ENCODE results near the gene EGFL8. TPM values are rescaled to one million over a fixed set of nuclear protein-coding genes. Genes with fewer than 3 reads are reported as not detected.

The EGFL8 gene
- total and polyA plus RNA-seq, 9 of the 15 experiments (the other 6 are each of a cell fraction or from before 2014, with no cell fraction given) = 2.2 to 47.4 (median 14.2) TPM

GRCh38 chr6:32187009-32187709, 22.8 kb downstream of the EGFL8 start:
- Histone ChIP-seq H3K9me3 (replicated peaks; ENCODE audit: control insufficient read depth, insufficient read depth, low read depth, low read length) (no peaks in the 10 kb centered on the region), H3K27ac (ENCODE audit: extremely low read depth, low read depth, low read length) (peak overlapping the region; percentile 68; the same call in 2 of the 3 replicates), H3K9me1 (ENCODE audit: control insufficient read depth, insufficient read depth, low read length) (no peaks in the 10 kb centered on the region), H3K36me3 (ENCODE audit: control insufficient read depth, insufficient read depth, low read length) (peaks cover 56% of the 10 kb centered on the region; the same call in 2 of the 3 replicates), H3K4me2 (ENCODE audit: insufficient read depth, low read length) (peak overlapping the region; percentile 53), H3K4me3 (no peak overlapping the region), H3K27me3 (ENCODE audit: control insufficient read depth in 2 of 2, insufficient read depth in 2 of 2, low read length in 2 of 2) (no peaks in the 10 kb centered on the region), H3K79me2 (ENCODE audit: control insufficient read depth, insufficient read depth, low read length) (peaks cover 64% of the 10 kb centered on the region), H4K20me1 (replicated peaks; ENCODE audit: control insufficient read depth, insufficient read depth, low read length) (no peaks in the 10 kb centered on the region), H3K4me1 (replicated peaks in 1 of 2; ENCODE audit: control insufficient read depth in 2 of 2, insufficient read depth in 2 of 2, low read length in 2 of 2) (peaks cover 61 to 76% of the 10 kb centered on the region in 2 experiments), H2AFZ (ENCODE audit: low read depth, low read length) (no peak overlapping the region), H3K9ac (ENCODE audit: insufficient read depth in 1 of 2, low read depth in 2 of 2, low read length in 2 of 2) (peak overlapping the region in 1 of 2 experiments; percentile 75; a peak in 2 of 4 replicates)
- in situ Hi-C loops (cut with MboI) = no loop called here
- BruUV-seq (replicated peaks) = no TSS peak
- ChIA-PET CTCF (ENCODE audit: low intra/inter-chr PET ratio) (no interaction called here), POLR2A (interaction anchor here (0.6 to 1.1 kb wide), 5 partner anchors 9 to 533 kb away, joined by 3 read pairs; partner anchors contain the start of genes AGPAT1 and ATF6B)
- ATAC-seq = no peak
- 79% methylated on average over 12 of the region's 12 CpGs for WGBS (ENCODE audit: insufficient coverage, low coverage, missing lambda C conversion rate)
- intact Hi-C loops (cut with micrococcal nuclease) = no loop called here
- peak; percentile 23 for FAIRE-seq
- DNase-seq (ENCODE audit: extremely low read depth in 1 of 4, low spot score in 3 of 4) = no peak
- TF ChIP-seq, protein P1, sequence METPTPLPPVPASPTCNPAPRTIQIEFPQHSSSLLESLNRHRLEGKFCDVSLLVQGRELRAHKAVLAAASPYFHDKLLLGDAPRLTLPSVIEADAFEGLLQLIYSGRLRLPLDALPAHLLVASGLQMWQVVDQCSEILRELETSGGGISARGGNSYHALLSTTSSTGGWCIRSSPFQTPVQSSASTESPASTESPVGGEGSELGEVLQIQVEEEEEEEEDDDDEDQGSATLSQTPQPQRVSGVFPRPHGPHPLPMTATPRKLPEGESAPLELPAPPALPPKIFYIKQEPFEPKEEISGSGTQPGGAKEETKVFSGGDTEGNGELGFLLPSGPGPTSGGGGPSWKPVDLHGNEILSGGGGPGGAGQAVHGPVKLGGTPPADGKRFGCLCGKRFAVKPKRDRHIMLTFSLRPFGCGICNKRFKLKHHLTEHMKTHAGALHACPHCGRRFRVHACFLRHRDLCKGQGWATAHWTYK (CRISPR knock-in tag; IDR thresholded peaks at IDR 0.05) = no peak
- TF ChIP-seq L3MBTL2 (IDR thresholded peaks at IDR 0.05) (no peak), ZNF766 (CRISPR knock-in tag; conservative IDR thresholded peaks at IDR 0.05) (no peak), ZNF583 (CRISPR knock-in tag; IDR thresholded peaks at IDR 0.05) (0 out of 2 replicates have a peak, but pooled peaks have one; percentile 36), JUN (IDR thresholded peaks at IDR 0.05; ENCODE audit: borderline replicate concordance, low read depth, low read length) (no peak), JUN (CRISPR knock-in tag; IDR thresholded peaks at IDR 0.05; ENCODE audit: borderline replicate concordance) (no peak), NFRKB (IDR thresholded peaks at IDR 0.05; ENCODE audit: low read depth) (no peak), ARID3B (CRISPR knock-in tag; IDR thresholded peaks at IDR 0.05; ENCODE audit: borderline replicate concordance) (no peak)
- TF ChIP-seq, protein P2, sequence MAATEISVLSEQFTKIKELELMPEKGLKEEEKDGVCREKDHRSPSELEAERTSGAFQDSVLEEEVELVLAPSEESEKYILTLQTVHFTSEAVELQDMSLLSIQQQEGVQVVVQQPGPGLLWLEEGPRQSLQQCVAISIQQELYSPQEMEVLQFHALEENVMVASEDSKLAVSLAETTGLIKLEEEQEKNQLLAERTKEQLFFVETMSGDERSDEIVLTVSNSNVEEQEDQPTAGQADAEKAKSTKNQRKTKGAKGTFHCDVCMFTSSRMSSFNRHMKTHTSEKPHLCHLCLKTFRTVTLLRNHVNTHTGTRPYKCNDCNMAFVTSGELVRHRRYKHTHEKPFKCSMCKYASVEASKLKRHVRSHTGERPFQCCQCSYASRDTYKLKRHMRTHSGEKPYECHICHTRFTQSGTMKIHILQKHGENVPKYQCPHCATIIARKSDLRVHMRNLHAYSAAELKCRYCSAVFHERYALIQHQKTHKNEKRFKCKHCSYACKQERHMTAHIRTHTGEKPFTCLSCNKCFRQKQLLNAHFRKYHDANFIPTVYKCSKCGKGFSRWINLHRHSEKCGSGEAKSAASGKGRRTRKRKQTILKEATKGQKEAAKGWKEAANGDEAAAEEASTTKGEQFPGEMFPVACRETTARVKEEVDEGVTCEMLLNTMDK (IDR thresholded peaks at IDR 0.05; ENCODE audit: borderline replicate concordance, insufficient read depth, low read depth, low read length, poor library complexity, severe bottlenecking) = no peak
- TF ChIP-seq, protein P3, sequence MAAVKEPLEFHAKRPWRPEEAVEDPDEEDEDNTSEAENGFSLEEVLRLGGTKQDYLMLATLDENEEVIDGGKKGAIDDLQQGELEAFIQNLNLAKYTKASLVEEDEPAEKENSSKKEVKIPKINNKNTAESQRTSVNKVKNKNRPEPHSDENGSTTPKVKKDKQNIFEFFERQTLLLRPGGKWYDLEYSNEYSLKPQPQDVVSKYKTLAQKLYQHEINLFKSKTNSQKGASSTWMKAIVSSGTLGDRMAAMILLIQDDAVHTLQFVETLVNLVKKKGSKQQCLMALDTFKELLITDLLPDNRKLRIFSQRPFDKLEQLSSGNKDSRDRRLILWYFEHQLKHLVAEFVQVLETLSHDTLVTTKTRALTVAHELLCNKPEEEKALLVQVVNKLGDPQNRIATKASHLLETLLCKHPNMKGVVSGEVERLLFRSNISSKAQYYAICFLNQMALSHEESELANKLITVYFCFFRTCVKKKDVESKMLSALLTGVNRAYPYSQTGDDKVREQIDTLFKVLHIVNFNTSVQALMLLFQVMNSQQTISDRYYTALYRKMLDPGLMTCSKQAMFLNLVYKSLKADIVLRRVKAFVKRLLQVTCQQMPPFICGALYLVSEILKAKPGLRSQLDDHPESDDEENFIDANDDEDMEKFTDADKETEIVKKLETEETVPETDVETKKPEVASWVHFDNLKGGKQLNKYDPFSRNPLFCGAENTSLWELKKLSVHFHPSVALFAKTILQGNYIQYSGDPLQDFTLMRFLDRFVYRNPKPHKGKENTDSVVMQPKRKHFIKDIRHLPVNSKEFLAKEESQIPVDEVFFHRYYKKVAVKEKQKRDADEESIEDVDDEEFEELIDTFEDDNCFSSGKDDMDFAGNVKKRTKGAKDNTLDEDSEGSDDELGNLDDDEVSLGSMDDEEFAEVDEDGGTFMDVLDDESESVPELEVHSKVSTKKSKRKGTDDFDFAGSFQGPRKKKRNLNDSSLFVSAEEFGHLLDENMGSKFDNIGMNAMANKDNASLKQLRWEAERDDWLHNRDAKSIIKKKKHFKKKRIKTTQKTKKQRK (IDR thresholded peaks at IDR 0.05; ENCODE audit: borderline replicate concordance, low read depth, low read length) = no peak
- TF ChIP-seq, protein P4, sequence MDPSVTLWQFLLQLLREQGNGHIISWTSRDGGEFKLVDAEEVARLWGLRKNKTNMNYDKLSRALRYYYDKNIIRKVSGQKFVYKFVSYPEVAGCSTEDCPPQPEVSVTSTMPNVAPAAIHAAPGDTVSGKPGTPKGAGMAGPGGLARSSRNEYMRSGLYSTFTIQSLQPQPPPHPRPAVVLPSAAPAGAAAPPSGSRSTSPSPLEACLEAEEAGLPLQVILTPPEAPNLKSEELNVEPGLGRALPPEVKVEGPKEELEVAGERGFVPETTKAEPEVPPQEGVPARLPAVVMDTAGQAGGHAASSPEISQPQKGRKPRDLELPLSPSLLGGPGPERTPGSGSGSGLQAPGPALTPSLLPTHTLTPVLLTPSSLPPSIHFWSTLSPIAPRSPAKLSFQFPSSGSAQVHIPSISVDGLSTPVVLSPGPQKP (CRISPR knock-in tag; IDR thresholded peaks at IDR 0.05) = no peak

Data from K562 (cell line).